Neural cell (in vitro differentiated cells): Measurements from ENCODE around the gene OSBPL1A. TPM values are rescaled to one million over a fixed set of nuclear protein-coding genes. Genes with fewer than 3 reads are reported as not detected.

Experiments used
- H2AFZ ChIP-seq: fragments of 200-600, 300-800 bp; sonication (generic), shearing (Covaris generic); 2 replicates; pipeline ENCODE4 v1.6.0; 2014; ENCODE audit warnings: low read depth, mild to moderate bottlenecking, antibody characterized with exemption, low read length, moderate library complexity
- H3F3A ChIP-seq: fragments of 200-600 bp; shearing (Covaris generic); 2 replicates; pipeline ENCODE4 v1.6.1; 2016; ENCODE audit warnings: mild to moderate bottlenecking, moderate library complexity, mixed read lengths, antibody characterized with exemption, low read length; ENCODE audit not compliant: insufficient read depth, poor library complexity, severe bottlenecking
- H3K27ac ChIP-seq: fragments of 200-600, 300-800 bp; sonication (generic), shearing (Covaris generic); 2 replicates; pipeline ENCODE4 v1.5.1; 2014; ENCODE audit warnings: mild to moderate bottlenecking, low read length, moderate library complexity
- H3K27me3 ChIP-seq: fragments of 300-800, 200-600 bp; sonication (generic), shearing (Covaris generic); 2 replicates; pipeline ENCODE4 v1.6.0; 2014; ENCODE audit warnings: mild to moderate bottlenecking, low read depth, low read length, moderate library complexity; ENCODE audit not compliant: insufficient read depth
- H3K36me3 ChIP-seq: fragments of 300-800, 200-600 bp; sonication (generic), shearing (Covaris generic); 2 replicates; pipeline ENCODE4 v1.5.1; 2014; ENCODE audit warnings: mild to moderate bottlenecking, antibody characterized with exemption, low read length, moderate library complexity; ENCODE audit not compliant: insufficient read depth
- H3K4me2 ChIP-seq: fragments of 300-800, 200-600 bp; sonication (generic), shearing (Covaris generic); 2 replicates; pipeline ENCODE4 v1.6.0; 2014; ENCODE audit warnings: mild to moderate bottlenecking, low read length
- H3K4me3 ChIP-seq: fragments of 300-800, 200-600 bp; sonication (generic), shearing (Covaris generic); 2 replicates; pipeline ENCODE4 v1.5.1; 2014; ENCODE audit warnings: mild to moderate bottlenecking, low read length, moderate library complexity
- H3K79me2 ChIP-seq: fragments of 200-600 bp; shearing (Covaris generic); replicated peaks from 2 replicates; pipeline ENCODE4 v1.6.0; 2014; ENCODE audit warnings: mild to moderate bottlenecking, low read length, moderate library complexity; ENCODE audit not compliant: insufficient read depth
- H3K9ac ChIP-seq: fragments of 300-800, 200-600 bp; sonication (generic), shearing (Covaris generic); 2 replicates; pipeline ENCODE4 v1.6.1; 2016; ENCODE audit warnings: mild to moderate bottlenecking, low read length, mixed read lengths
- H3K9me2 ChIP-seq: fragments of 200-600 bp; shearing (Covaris generic); 2 replicates; pipeline ENCODE4 v1.6.1; 2016; ENCODE audit warnings: mild to moderate bottlenecking, low read length, mixed read lengths; ENCODE audit not compliant: insufficient read depth
- H3K9me3 ChIP-seq: fragments of 200-600, 300-800 bp; sonication (generic), shearing (Covaris generic); 2 replicates; pipeline ENCODE4 v1.6.1; 2016; ENCODE audit warnings: mild to moderate bottlenecking, mixed run types, low read length, moderate library complexity, mixed read lengths
- H4K20me1 ChIP-seq: fragments of 200-600 bp; shearing (Covaris generic); 2 replicates; pipeline ENCODE4 v1.6.1; 2016; ENCODE audit warnings: mild to moderate bottlenecking, mixed run types; ENCODE audit not compliant: insufficient read depth
- EP300 ChIP-seq: fragments of 450-650 bp; conservative IDR thresholded peaks from 2 replicates; pipeline ENCODE4 v1.6.1; 2014; ENCODE audit warnings: antibody characterized with exemption, mild to moderate bottlenecking, moderate library complexity; ENCODE audit not compliant: poor library complexity, severe bottlenecking
- EZH2 ChIP-seq: fragments of 200-600, 300-800 bp; shearing (Covaris generic), sonication (generic); IDR thresholded peaks from 2 replicates; pipeline ENCODE4 v1.6.1; 2014; ENCODE audit warnings: antibody characterized with exemption, low read length, borderline replicate concordance, mild to moderate bottlenecking; ENCODE audit not compliant: insufficient read depth, poor library complexity, severe bottlenecking
- MXI1 ChIP-seq: fragments of 450-650 bp; conservative IDR thresholded peaks from 2 replicates; pipeline ENCODE4 v1.6.1; 2014; ENCODE audit warnings: antibody characterized with exemption, mild to moderate bottlenecking; ENCODE audit not compliant: poor library complexity, severe bottlenecking
- POLR2AphosphoS5 ChIP-seq: IDR thresholded peaks from 2 replicates; pipeline ENCODE4 v1.6.1; 2012
- RAD21 ChIP-seq: fragments of 450-650 bp; conservative IDR thresholded peaks from 2 replicates; pipeline ENCODE4 v1.6.1; 2014; ENCODE audit warnings: antibody characterized with exemption, mild to moderate bottlenecking, moderate library complexity
- SMC3 ChIP-seq: fragments of 450-650 bp; conservative IDR thresholded peaks from 2 replicates; pipeline ENCODE4 v1.6.1; 2014; ENCODE audit warnings: antibody characterized with exemption, mild to moderate bottlenecking, moderate library complexity; ENCODE audit not compliant: poor library complexity
- TAF1 ChIP-seq: IDR thresholded peaks from 2 replicates; pipeline ENCODE4 v1.6.1; 2012; ENCODE audit warnings: low read depth
- polyA plus RNA-seq: library from polyadenylated mRNA; depleted of rRNA; stranded (reverse); fragments of >200 nt; gene quantifications from 2 replicates; pipeline ENCODE4 v1.2.3, GENCODE V29; 2014
- TF ChIP-seq, protein P1 (sequence below): IDR thresholded peaks from 2 replicates; pipeline ENCODE4 v1.6.1; 2012; ENCODE audit warnings: borderline replicate concordance
- TF ChIP-seq, protein P2 (sequence below): fragments of 450-650 bp; IDR thresholded peaks from 2 replicates; pipeline ENCODE4 v1.5.1; 2014; ENCODE audit warnings: antibody characterized with exemption, mild to moderate bottlenecking, moderate library complexity; ENCODE audit not compliant: poor library complexity, severe bottlenecking

OSBPL1A gene
- polyA plus RNA-seq, 1 donor from 2014 or later, result 24.9 TPM

DNA sequence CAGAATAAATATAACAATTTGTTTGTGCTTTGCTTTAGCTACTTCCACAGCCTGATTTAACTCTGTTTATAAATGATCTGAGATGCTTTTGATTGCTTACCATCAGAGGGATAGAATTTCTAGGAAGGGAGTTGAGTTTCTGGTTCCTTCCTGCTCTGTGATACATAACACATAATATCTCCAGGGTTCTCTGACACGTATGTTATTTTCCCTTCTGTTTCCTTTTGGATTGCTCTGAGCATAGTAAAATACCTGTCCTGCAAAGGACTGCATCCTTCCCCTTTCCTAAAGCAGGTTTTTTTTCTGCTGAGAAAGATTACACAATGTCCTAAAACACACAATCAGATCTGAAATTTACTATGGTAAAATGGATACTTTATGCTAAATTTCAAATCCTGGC is 182.7 kb downstream of the OSBPL1A start (continued):
- TF ChIP-seq, protein P1, sequence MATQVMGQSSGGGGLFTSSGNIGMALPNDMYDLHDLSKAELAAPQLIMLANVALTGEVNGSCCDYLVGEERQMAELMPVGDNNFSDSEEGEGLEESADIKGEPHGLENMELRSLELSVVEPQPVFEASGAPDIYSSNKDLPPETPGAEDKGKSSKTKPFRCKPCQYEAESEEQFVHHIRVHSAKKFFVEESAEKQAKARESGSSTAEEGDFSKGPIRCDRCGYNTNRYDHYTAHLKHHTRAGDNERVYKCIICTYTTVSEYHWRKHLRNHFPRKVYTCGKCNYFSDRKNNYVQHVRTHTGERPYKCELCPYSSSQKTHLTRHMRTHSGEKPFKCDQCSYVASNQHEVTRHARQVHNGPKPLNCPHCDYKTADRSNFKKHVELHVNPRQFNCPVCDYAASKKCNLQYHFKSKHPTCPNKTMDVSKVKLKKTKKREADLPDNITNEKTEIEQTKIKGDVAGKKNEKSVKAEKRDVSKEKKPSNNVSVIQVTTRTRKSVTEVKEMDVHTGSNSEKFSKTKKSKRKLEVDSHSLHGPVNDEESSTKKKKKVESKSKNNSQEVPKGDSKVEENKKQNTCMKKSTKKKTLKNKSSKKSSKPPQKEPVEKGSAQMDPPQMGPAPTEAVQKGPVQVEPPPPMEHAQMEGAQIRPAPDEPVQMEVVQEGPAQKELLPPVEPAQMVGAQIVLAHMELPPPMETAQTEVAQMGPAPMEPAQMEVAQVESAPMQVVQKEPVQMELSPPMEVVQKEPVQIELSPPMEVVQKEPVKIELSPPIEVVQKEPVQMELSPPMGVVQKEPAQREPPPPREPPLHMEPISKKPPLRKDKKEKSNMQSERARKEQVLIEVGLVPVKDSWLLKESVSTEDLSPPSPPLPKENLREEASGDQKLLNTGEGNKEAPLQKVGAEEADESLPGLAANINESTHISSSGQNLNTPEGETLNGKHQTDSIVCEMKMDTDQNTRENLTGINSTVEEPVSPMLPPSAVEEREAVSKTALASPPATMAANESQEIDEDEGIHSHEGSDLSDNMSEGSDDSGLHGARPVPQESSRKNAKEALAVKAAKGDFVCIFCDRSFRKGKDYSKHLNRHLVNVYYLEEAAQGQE, result no peak
- TF ChIP-seq RAD21 (no peak), EZH2 (no peak), TAF1 (no peak), POLR2AphosphoS5 (no peak)

DNA sequence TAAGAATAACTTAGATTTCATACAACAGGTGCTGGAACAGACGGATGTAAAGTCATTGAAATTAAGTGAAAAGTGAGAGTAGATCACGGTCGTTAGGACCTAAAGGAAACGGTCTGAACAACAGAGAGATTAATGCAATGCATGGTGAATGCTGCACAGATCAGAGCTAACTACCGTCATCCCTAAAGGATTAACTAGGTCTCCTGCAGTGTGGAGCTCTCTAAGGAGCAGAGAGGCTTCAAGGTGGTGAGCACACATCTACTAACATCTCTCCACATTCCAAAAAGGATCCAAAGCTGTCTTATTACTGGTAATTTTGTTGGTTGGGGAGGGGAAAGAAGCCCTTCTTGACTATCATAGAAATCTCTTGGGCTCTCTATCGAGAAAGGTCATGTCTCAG is 183.5 kb downstream of the OSBPL1A start:
- Histone ChIP-seq H2AFZ (no peak overlapping the region), H4K20me1 (no peaks in the 10 kb centered on the region), H3K4me3 (no peak overlapping the region), H3K27ac (no peak overlapping the region), H3K9me2 (no peaks in the 10 kb centered on the region), H3K79me2 (no peaks in the 10 kb centered on the region), H3F3A (no peaks in the 10 kb centered on the region), H3K4me2 (no peak overlapping the region), H3K9ac (no peak overlapping the region), H3K9me3 (no peaks in the 10 kb centered on the region), H3K36me3 (no peaks in the 10 kb centered on the region), H3K27me3 (no peaks in the 10 kb centered on the region)
- TF ChIP-seq EP300, result no peak
- TF ChIP-seq POLR2AphosphoS5, result no peak
- TF ChIP-seq, protein P2, sequence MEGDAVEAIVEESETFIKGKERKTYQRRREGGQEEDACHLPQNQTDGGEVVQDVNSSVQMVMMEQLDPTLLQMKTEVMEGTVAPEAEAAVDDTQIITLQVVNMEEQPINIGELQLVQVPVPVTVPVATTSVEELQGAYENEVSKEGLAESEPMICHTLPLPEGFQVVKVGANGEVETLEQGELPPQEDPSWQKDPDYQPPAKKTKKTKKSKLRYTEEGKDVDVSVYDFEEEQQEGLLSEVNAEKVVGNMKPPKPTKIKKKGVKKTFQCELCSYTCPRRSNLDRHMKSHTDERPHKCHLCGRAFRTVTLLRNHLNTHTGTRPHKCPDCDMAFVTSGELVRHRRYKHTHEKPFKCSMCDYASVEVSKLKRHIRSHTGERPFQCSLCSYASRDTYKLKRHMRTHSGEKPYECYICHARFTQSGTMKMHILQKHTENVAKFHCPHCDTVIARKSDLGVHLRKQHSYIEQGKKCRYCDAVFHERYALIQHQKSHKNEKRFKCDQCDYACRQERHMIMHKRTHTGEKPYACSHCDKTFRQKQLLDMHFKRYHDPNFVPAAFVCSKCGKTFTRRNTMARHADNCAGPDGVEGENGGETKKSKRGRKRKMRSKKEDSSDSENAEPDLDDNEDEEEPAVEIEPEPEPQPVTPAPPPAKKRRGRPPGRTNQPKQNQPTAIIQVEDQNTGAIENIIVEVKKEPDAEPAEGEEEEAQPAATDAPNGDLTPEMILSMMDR, result no peak
- no peak for TF ChIP-seq SMC3
- no peak for TF ChIP-seq EZH2
- TF ChIP-seq MXI1, result no peak
- TF ChIP-seq, protein P1, result no peak
- no peak for TF ChIP-seq RAD21
- no peak for TF ChIP-seq TAF1
